GM19023 (cell line): ENCODE results near the gene BLACAT1.

Experiments
- ATAC-seq: cut with Tn5 transposase; IDR thresholded peaks from one replicate; pipeline ENCODE4 v1.9.1; 2021; ENCODE audit warnings: mild to moderate bottlenecking, moderate library complexity; ENCODE audit not compliant: unreplicated experiment

The BLACAT1 gene

DNA sequence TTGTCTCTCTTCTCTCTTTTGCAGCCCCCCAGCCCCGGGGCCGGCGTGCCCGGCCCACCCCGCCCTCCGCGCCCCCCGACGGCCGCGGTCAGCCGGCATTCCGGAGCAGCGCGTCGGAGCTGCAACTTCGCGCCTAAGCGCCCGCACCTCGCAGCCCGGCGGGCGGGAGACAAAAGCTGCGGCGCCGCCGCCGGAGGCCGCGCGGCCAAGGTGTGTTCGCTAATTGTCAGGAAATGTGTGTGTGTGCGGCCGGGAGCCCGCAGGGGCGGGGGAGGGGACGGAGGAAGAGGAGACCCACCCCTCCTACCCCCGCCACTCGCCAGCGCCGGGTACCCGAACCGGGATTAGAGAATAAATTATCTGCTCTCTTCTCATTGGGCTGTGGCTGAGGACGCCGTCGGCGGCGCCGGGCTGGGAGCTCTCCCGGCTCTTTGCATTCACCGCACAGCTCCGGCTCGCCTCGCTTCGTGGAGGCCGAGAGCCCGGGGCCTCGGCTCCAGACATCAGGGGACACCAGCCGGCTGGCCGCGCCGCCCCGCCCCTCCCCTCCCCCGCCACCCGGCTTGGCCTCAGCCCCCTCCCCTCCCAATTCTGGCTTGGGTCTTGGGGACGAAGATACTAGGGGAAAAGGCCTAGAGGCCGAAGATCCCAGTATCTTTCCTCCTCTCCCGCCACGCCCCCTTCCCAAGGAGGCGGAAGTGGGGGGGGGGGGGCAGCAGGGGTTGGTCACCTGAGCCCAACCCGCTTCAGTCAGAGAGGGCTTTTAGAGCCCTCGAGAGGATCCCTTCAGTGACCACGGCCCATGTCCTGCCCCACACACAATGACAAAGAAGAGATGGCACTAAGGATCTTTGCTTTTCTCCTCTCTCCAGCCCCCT, 1.3 kb upstream of the BLACAT1 start:
- no peak for ATAC-seq

DNA sequence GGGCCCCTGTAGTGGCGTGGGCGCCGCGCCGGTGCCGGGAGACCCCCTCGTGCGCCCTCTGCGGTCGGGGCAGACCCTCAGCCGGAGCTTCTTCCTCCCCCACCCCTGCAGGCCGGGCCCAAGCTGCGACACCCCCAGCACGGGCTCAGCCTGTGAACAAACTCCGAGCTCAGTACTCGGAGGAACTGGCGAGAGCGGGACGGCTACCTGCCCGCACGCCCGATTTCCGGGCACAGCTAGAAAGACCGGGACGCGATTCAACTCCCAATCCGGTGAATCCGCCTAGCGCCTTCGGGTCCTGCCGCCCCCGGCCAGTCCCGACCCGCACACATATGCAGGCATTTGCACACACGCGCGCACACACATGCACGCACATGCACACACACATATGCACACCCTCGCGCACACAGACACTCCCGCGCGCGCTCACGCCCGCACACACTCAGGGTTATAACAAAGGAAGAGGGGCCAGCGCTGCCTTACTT, 580 bp upstream of the BLACAT1 start:
- ATAC-seq: no peak

DNA sequence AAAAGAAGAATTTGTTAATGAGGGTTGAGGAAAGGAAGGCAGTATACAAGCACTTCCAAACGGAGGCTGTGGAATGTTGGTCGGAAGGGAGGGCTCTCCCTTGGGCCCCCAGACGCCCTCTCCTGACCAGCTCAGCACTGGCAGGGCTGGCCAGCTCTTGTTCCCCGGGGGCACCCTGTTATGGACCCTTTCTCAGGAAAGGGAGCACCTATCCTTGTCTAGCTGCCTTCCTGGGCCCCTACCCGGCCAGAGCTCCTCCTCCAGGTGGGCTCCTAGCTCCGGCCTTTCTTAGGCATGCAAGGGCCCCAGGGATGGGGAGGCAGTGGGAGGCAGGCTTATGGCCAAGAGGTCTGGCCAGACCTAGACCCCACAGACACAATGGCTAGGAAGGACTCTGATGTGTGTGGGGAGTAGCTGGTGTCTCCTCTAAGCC, 926 bp downstream of the BLACAT1 start:
- ATAC-seq: no peak

- ATAC-seq: no peak
Measured at GRCh38 chr1:205453466-205453865, 2.4 kb downstream of the BLACAT1 start.

GRCh38 chr1:205452933-205453332, 2.9 kb downstream of the BLACAT1 start:
- ATAC-seq: no peak

DNA sequence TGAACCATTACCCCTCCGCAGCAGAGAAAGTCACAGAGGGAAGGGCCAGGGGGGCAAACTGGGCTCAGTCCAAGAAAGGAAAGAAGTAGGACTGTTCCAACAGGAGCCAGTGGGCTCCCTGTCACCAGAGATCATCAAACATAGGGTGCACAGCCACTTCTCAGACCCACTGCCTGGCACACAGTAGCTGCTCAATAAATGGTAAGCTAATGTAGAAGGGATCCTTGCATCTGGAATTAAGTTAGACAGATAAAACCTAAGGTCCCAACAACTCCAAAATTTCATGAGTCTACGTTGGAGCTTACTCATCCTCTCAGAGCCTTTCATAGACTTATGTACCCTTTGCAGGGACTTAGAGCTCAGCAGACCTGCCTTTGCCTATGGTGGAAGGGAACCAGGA, 3.5 kb downstream of the BLACAT1 start:
- ATAC-seq: no peak

GRCh38 chr1:205451759-205452164, 4.1 kb downstream of the BLACAT1 start:
- ATAC-seq: no peak

GRCh38 chr1:205451202-205451601, 4.6 kb downstream of the BLACAT1 start:
- no peak for ATAC-seq

DNA sequence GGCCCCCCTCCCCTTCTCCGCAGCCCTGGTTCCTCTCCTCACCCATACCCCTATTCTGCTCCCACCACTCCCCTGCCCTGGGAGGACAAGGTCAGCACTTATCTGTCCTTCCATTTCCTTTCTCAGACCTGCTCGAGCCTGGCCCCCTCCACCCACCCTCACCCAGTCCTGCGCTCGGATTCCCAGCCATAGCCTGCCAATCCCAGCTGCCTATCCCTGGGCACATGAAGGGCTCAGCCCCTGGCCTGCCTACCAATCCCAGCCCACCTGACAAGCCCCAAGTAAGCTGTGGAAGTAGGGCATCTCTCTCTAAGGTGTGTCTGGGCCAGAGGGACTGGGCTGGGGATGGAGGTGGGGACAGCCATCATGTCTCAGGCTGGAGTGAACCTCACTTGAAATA, 5.4 kb downstream of the BLACAT1 start:
- no peak for ATAC-seq

DNA sequence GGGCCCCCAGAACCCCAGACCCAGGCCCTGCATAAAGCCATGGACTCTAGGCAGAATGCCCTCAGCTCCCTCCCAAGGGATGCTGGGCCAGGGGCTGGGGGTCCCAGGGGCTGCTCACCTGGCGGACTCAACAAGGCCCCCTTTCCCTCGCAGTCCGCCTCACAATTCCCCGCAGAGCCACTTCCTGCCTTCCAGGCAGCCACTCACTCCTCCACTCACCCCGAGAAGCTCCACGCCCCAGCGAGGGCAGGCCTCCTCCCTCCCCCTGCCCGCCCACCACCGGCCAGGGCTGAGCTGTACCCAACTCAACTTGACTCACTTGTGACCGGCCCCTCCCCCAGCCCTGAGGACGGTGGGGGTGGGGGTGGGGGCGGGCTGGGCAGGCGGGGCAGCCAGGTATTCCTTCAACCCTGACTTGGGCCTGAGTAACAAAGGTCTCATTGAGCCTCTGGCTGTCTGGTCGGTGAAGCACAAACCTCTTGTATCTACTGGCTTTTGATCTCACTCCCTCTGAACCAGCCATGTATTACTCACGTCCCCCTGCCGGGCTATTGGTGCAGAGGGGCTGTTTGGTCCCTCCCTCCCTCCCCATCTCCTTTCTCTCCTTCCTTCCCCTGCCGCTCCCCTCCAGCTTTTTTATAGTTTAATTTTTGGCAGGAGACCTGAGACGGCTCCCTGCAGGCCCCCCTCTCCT, 5.9 kb downstream of the BLACAT1 start:
- ATAC-seq: no peak

- no peak for ATAC-seq
Measured at GRCh38 chr1:205449254-205449749, 6.5 kb downstream of the BLACAT1 start.

DNA sequence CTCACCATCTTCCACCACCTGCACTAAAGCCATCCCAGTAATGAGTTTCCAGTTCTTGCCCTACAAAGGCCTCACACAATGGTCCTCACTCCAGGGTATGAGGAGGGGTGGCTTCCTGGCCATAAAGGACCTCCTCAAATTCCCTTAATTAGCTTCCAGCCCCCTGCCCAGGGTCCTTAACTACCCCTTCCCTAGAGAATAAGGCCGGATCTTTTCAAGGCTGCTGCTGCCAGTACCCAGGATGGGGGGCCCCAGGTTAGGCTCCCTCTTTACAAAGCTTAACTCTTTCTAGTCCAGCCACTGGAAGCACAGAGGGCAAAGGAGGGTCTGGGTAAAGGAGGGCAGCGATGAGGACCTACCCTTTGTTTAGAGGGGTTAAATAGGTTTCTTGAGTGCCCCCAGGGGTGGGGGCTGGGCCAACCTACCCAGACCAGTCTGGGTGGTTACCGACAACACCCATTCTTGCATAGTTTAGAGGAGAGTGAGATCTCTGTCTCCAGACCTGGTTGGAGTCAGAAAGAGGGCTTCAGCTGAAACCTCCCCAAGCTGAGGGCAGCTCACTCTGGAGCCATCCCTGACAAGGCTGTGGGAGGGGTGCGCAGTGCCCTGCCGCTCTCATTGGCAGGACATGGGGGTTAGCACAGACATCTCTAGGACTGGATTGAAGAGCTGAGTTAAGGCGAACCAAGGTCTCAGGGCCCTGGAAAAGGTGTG, 7.1 kb downstream of the BLACAT1 start:
- ATAC-seq: no peak

- ATAC-seq: no peak
Measured at GRCh38 chr1:205447457-205448341, 8.1 kb downstream of the BLACAT1 start.

DNA sequence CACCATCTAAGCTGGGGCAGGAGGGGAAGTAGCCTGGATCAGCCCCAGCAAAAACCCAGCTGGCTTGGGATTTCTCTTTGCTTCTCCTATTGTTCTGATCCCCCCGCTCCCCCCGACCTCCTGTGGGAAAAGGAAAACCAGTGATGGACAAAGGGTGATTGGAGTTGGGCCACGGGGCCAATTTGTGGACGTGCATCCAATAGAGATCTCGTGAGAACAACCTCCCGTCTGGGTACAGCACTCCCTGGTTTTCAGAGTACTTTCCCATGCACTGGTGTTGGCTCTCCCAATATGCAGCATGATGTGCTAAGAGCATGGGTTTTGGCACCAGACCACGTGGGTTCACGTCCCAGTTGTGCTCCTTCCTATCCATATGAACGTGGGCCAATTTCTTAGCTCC, 9.0 kb downstream of the BLACAT1 start:
- ATAC-seq: no peak

- no peak for ATAC-seq
Measured at GRCh38 chr1:205445646-205445935, 10.3 kb downstream of the BLACAT1 start.

DNA sequence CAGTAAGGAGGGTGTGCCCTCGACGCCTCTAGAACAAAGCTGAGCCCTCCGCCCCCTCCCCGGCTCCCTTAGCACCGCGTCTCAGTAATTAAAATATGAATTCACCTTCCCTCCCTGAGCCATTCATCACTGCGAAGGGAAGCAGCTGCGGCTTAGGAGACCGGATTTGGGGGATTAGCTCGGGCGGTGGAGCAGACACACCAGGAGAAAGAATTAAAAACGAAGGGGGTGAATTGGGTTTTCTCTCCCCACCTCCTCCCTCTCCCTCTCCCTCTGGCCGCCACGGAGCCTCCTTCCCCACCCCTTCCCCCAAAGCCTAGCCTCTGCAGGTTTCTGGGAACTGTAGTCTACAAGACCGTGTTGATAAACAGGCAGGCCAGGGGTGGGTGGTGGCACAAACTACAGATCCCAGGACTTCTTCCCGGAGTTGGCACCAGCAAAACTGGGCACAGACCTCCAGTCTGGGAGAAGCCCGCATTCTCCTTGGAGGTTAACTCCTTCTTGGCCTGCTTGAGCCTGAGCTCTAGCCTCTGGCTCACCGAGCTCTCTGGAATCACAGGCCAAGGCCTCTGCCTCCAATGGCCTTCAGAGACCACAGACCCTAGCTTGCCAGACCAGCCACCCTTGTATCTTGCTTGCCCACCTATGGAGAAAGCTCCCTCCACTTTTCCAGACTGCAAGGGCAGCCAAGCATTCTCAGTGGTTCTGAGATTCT, 10.8 kb downstream of the BLACAT1 start:
- no peak for ATAC-seq

- no peak for ATAC-seq
Measured at GRCh38 chr1:205444300-205444930, 11.4 kb downstream of the BLACAT1 start.

DNA sequence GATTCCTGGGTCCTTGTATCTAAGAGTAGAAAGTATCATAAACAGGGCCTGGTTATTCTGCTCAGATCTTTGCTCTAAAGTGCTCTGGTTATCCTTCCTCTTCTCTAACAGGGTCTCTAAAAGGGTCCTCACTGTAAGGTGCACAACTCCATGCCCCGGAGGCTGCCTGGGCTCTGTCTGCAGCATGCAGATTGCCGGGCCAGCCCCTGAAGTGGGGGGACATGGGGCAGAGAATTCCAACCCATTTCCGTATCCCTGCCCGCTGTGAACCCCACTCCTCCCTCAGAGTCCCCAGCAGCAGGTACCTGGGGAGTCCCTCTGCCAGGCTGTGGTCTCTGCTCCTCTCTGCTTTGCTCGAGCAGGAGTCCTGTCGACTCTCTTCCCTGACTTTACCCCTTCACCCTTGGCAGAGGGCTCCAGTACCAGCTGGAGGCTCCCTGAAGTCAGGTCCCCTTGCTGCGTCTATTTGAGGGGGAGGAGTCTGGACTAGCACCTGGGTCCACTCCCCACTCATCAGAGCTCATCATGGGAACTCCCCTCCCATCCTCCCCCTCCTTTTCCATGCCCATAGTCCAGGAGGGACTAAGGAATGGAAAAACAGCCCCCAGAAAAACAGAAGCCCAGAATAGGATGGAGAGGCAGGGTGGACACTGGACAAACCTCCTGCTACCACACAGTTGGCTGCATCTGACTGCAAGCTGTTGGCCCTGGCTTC, 12.1 kb downstream of the BLACAT1 start:
- ATAC-seq: no peak
